ENCODE data around the gene SELENOV. TPM values are rescaled to one million over a fixed set of nuclear protein-coding genes. Genes with fewer than 3 reads are reported as not detected.

The SELENOV gene
- total RNA-seq, 4 donors from 2014 or later = not detected

DNA sequence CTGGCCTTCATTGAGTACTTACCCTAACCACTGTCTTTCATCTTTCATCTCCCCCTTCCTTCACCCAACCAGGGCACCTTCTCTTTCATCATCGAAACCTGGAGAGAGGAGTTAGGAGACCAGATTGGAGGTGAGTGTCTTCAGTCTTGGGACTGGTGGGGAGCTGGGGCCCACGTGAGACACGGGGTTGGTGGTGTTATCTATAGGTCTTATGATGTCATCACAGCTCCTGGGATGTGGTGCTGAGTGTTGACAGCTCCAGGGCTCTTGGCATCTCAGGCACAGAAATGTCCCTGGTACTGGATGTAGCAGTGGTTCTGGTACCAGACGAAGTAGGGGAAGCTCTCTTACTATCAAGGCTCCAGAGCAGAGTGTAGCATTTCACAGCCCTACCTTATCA is 14.4 kb upstream of the SELENOV start:
- no peaks in the 10 kb centered on the region for H3K36me3 ChIP-seq
- H3K27ac ChIP-seq = no peak overlapping the region
- TF ChIP-seq, protein P1, sequence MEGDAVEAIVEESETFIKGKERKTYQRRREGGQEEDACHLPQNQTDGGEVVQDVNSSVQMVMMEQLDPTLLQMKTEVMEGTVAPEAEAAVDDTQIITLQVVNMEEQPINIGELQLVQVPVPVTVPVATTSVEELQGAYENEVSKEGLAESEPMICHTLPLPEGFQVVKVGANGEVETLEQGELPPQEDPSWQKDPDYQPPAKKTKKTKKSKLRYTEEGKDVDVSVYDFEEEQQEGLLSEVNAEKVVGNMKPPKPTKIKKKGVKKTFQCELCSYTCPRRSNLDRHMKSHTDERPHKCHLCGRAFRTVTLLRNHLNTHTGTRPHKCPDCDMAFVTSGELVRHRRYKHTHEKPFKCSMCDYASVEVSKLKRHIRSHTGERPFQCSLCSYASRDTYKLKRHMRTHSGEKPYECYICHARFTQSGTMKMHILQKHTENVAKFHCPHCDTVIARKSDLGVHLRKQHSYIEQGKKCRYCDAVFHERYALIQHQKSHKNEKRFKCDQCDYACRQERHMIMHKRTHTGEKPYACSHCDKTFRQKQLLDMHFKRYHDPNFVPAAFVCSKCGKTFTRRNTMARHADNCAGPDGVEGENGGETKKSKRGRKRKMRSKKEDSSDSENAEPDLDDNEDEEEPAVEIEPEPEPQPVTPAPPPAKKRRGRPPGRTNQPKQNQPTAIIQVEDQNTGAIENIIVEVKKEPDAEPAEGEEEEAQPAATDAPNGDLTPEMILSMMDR (IDR thresholded peaks at IDR 0.05 in 4 of 5, conservative IDR thresholded peaks at IDR 0.05 in 1 of 5) = no peak
- TF ChIP-seq POLR2A (IDR thresholded peaks at IDR 0.05) = no peak
- no peak for ATAC-seq
- in situ Hi-C loops (cut with MboI; ENCODE audit: low sequenced_read_pairs in 4 of 4) = no loop called here
- intact Hi-C loops (cut with DNase I; ENCODE audit: low total_unique reads) = no loop called here
- H3K4me1 ChIP-seq = no peaks in the 10 kb centered on the region
- DNase-seq = no peak
- H3K27me3 ChIP-seq = peaks cover 71 to 94% (median 92%) of the 10 kb centered on the region in 3 donors
- no peaks in the 10 kb centered on the region for H3K9me3 ChIP-seq
- no peak overlapping the region for H3K4me3 ChIP-seq

DNA sequence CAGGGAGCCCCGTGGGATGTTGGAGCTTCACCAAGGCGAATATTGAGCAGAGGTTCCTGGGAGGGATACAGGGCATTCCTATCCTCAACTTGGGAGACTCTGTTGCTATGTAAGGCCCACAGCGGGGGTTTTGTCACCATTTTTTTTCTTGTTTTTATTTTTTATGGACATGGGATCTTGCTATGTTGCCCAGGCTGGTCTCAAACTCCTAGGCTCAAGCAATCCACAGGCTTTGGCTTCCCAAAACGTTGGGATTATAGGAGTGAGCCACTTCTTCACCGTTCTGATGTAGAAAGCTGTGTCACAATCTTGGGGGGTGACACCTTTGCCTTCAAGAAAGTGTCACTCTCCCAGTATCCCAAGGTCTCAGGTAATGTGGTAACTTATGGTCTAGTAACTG is 13.6 kb upstream of the SELENOV start:
- Histone ChIP-seq H3K36me3 (no peaks in the 10 kb centered on the region), H3K9me3 (no peaks in the 10 kb centered on the region), H3K27me3 (peaks cover 74 to 93% (median 92%) of the 10 kb centered on the region in 3 donors), H3K27ac (no peak overlapping the region), H3K4me1 (no peaks in the 10 kb centered on the region), H3K4me3 (no peak overlapping the region)
- in situ Hi-C loops (cut with MboI; ENCODE audit: low sequenced_read_pairs in 4 of 4) (no loop called here), intact Hi-C loops (cut with DNase I; ENCODE audit: low total_unique reads) (no loop called here)
- no peak for DNase-seq
- no peak for TF ChIP-seq POLR2A (IDR thresholded peaks at IDR 0.05)
- TF ChIP-seq, protein P1 (IDR thresholded peaks at IDR 0.05 in 4 of 5, conservative IDR thresholded peaks at IDR 0.05 in 1 of 5) = no peak
- ATAC-seq = no peak

GRCh38 chr19:39502640-39503417 is 12.1 kb upstream of the SELENOV start:
- H3K27ac ChIP-seq = no peak overlapping the region
- no peaks in the 10 kb centered on the region for H3K4me1 ChIP-seq
- no peak for DNase-seq
- intact Hi-C loops (cut with DNase I; ENCODE audit: low total_unique reads) = no loop called here
- H3K9me3 ChIP-seq = no peaks in the 10 kb centered on the region
- in situ Hi-C loops (cut with MboI; ENCODE audit: low sequenced_read_pairs in 4 of 4) = no loop called here
- H3K4me3 ChIP-seq = no peak overlapping the region
- H3K27me3 ChIP-seq = peaks cover 69 to 92% (median 89%) of the 10 kb centered on the region in 3 donors
- ATAC-seq = no peak
- TF ChIP-seq, protein P1 (IDR thresholded peaks at IDR 0.05 in 4 of 5, conservative IDR thresholded peaks at IDR 0.05 in 1 of 5) = peak; percentile 27 to 83 (median 65)
- TF ChIP-seq POLR2A (IDR thresholded peaks at IDR 0.05) = no peak
- H3K36me3 ChIP-seq = no peaks in the 10 kb centered on the region

- H3K27me3 ChIP-seq = peaks cover 54 to 83% (median 70%) of the 10 kb centered on the region in 3 donors
- in situ Hi-C loops (cut with MboI; ENCODE audit: low sequenced_read_pairs in 4 of 4) = no loop called here
Measured at GRCh38 chr19:39506598-39506943, 8.4 kb upstream of the SELENOV start.

More at GRCh38 chr19:39506598-39506943, 8.4 kb upstream of the SELENOV start:
- no peak for DNase-seq
- Histone ChIP-seq H3K4me3 (no peak overlapping the region), H3K4me1 (no peaks in the 10 kb centered on the region), H3K27ac (no peak overlapping the region), H3K36me3 (no peaks in the 10 kb centered on the region), H3K9me3 (no peaks in the 10 kb centered on the region)
- TF ChIP-seq POLR2A (IDR thresholded peaks at IDR 0.05) = no peak
- TF ChIP-seq, protein P1 (IDR thresholded peaks at IDR 0.05 in 4 of 5, conservative IDR thresholded peaks at IDR 0.05 in 1 of 5) = no peak
- intact Hi-C loops (cut with DNase I; ENCODE audit: low total_unique reads) = no loop called here
- no peak for ATAC-seq
